ENCODE results near the gene USP6NL.

Gene USP6NL

DNA sequence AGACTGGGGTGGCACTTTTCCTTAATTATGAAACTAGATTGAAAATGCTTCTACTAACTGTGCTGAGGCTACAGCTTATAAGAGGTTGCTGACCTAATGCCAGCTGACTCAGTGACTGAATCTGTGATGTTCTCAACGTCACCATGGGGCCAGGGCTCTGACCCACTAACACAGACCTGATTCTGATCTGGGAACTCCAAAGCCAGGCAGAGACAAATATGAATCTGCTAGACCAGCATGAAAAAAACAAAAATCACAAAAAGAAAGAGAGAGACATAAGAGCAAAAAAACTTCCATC lies 16.1 kb downstream of the USP6NL start:
- DNase-seq (ENCODE audit: low read depth, low spot score) = peak; percentile 60
- TF ChIP-seq, protein P1, sequence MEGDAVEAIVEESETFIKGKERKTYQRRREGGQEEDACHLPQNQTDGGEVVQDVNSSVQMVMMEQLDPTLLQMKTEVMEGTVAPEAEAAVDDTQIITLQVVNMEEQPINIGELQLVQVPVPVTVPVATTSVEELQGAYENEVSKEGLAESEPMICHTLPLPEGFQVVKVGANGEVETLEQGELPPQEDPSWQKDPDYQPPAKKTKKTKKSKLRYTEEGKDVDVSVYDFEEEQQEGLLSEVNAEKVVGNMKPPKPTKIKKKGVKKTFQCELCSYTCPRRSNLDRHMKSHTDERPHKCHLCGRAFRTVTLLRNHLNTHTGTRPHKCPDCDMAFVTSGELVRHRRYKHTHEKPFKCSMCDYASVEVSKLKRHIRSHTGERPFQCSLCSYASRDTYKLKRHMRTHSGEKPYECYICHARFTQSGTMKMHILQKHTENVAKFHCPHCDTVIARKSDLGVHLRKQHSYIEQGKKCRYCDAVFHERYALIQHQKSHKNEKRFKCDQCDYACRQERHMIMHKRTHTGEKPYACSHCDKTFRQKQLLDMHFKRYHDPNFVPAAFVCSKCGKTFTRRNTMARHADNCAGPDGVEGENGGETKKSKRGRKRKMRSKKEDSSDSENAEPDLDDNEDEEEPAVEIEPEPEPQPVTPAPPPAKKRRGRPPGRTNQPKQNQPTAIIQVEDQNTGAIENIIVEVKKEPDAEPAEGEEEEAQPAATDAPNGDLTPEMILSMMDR (IDR thresholded peaks at IDR 0.05; ENCODE audit: low read depth, low read length) = no peak
- H3K4me3 ChIP-seq (ENCODE audit: low read depth, low read length) = no peak overlapping the region
- in situ Hi-C loops (cut with HindIII; ENCODE audit: low sequenced_read_pairs) = no loop called here

DNA sequence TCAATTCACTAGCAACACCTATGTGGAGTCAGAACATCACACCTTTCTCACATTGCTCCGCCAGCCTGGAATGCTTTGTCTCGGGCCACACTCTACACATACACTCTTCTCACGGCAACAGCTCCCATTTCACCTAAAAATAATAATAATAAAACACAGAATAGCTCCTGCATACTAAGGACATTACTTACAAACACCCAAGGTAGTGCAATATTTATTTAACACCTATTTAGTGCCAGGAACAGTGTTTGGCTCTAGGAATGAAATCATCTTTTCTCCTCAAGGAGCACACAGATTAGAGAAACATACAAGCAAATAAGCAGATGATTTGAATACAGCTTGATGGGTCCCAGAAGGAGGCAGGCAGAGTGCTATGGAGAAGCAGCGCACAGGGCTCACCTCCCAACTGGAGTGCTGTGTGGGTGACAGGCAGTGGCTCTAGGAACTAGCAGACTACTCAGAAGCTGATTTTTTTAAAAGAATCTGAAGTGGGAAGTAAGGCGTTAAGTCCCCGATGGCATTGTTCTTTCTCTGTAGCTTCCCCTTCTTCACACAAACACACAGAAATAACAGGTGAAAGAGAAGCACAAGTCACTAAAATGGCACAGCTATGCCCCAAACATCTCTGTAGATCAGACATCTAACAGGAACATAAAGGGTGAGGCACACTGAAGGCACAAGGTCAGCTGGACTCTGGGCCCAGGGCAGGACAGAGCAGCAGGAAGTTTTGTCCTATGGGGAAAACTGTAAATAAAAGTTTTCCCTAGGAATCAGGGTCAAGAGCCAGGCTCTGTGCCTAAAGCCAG lies 16.7 kb downstream of the USP6NL start:
- in situ Hi-C loops (cut with HindIII; ENCODE audit: low sequenced_read_pairs) = no loop called here
- no peak for DNase-seq (ENCODE audit: low read depth, low spot score)
- TF ChIP-seq, protein P1 (IDR thresholded peaks at IDR 0.05; ENCODE audit: low read depth, low read length) = no peak
- no peak overlapping the region for H3K4me3 ChIP-seq (ENCODE audit: low read depth, low read length)

DNA sequence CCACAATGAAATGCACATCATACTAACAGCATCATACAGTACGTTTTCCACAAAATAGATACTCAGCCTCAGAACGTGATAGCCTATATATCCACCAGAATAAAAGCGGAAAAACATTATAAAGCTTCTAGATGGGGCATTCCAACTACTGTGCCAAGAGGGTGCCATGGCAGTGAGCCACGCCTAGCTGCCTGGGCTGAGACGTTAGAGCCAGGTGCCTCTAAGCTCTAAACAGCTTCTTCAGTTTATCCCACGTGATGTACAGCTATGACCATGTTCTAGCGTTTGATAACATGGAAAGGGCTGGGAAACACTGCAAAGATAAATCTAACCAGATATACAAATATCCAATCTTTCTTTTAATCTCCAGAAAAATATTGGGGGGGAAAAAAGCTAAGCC lies 17.8 kb downstream of the USP6NL start:
- DNase-seq (ENCODE audit: low read depth, low spot score) = no peak
- H3K4me3 ChIP-seq (ENCODE audit: low read depth, low read length) = no peak overlapping the region
- TF ChIP-seq, protein P1 (IDR thresholded peaks at IDR 0.05; ENCODE audit: low read depth, low read length) = no peak
- in situ Hi-C loops (cut with HindIII; ENCODE audit: low sequenced_read_pairs) = no loop called here

DNA sequence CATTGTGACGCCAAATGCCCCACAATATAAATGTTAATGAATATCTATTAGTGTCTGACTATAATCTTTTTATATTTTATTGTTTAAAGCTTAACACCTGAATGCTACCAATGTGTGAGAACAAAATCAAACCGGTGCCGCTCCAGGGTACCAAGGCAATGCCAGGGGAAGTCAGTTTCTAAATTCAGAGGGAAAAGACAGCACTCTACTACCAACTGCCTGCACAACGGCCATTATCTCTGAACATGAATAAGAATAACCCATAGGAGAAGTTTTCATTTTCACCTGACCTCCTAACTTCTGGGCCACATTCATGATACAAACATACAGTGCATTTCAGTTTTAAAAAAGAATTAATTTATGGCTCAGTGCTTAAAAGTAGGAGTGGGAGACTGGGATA lies 21.7 kb downstream of the USP6NL start:
- DNase-seq (ENCODE audit: low read depth, low spot score) = no peak

DNA sequence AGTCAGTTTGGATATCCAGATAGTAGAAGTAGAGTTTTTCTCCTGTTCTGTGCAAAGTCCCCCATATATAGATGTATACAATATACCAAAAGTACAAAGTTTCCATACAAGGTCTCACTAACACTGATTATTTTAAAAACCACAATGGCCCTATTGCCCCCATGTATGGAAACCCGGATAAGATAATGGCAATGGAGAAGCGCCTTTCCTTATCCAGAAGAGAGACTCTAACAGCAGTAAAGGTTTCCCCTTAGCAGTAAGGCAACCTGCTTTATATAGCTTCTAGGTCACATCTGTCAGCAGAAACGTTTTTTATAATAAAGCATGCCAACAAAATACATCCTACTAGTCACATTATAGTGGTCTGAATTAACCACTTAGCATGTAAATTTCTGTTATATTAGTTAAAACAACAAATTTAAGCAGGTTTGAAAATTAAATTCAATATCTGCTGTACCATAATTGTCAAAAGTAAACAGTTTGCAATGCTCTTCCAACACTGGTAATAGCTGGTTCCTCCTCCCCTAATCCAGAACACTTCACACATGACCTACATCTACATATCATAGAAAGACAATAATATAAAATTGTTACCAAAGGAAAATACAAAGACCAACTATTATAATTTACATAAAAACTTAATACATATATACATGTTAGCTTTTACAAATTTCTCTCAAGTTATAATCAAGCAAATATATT lies 22.4 kb downstream of the USP6NL start:
- no peak overlapping the region for H3K4me3 ChIP-seq (ENCODE audit: low read depth, low read length)
- TF ChIP-seq, protein P1 (IDR thresholded peaks at IDR 0.05; ENCODE audit: low read depth, low read length) = no peak
- in situ Hi-C loops (cut with HindIII; ENCODE audit: low sequenced_read_pairs) = no loop called here
- DNase-seq (ENCODE audit: low read depth, low spot score) = no peak

More for the DNA sequence above, 21.7 kb downstream of the USP6NL start:
- in situ Hi-C loops (cut with HindIII; ENCODE audit: low sequenced_read_pairs) = no loop called here
- H3K4me3 ChIP-seq (ENCODE audit: low read depth, low read length) = no peak overlapping the region
- TF ChIP-seq, protein P1 (IDR thresholded peaks at IDR 0.05; ENCODE audit: low read depth, low read length) = no peak

DNA sequence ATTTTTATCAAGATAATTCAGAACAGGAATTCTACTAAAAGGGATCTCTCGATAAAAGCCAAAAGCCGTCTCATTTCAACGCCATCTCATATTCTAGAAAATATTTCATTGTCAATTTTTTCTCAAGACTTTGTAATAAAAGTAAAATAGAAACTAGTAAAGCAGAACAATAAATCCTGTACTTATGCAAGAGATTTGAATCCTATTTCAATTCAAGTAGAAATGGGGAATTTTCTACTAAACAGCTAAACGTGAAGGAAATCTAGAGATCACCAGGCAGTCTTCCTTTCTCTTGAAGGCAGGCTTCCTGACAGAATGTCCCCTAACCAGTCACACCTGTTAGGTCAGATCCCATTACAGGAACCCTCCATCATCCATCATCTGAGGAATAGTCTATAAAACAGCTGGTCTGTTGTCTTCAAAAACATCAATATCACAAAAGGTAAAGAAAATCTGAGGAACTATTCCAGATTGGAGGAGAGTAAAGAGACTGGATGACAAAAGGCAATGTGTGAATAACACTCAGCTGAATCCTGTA lies 23.7 kb downstream of the USP6NL start:
- H3K4me3 ChIP-seq (ENCODE audit: low read depth, low read length) = no peak overlapping the region
- TF ChIP-seq, protein P1 (IDR thresholded peaks at IDR 0.05; ENCODE audit: low read depth, low read length) = no peak
- in situ Hi-C loops (cut with HindIII; ENCODE audit: low sequenced_read_pairs) = no loop called here
- no peak for DNase-seq (ENCODE audit: low read depth, low spot score)
